HL-60/S4 treated with phorbol 12-myristate 13-acetate at 8.2 ng/mL for 4 days and 3 days (cell line): ENCODE measurements around the gene ZNF385B.
"Not testable (repeated sequence)": the region's sequence is repeated elsewhere in the genome, so short reads cannot be mapped to it uniquely, and the experiment has no call there.

Experiments
- in situ Hi-C: fragments of 300-500 bp; cut with MboI; formaldehyde crosslinking; loops from 2 replicates; pipeline ENCODE4 v1.15.0; 2022; ENCODE audit warnings: low sequenced_read_pairs

The ZNF385B gene

DNA sequence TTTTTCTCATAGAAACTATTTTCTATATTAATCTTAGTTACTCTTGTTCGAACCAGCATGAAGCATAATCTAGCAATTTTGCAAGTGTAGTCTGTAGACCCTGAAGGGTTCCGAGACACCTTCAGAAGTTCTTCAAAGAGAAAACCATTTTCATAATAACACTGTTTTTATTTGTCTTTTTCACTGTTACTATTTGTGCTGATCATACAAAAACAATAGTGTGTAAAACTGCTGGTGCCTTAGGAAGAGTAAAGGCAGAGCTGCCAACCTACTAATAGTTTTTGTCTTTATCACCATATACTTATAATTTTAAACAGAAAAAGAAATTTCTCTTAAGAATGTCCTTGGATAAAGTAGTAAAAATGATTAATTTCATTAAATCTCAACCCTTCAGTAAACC lies 218.9 kb downstream of the ZNF385B start:
- in situ Hi-C loops = no loop called here

DNA sequence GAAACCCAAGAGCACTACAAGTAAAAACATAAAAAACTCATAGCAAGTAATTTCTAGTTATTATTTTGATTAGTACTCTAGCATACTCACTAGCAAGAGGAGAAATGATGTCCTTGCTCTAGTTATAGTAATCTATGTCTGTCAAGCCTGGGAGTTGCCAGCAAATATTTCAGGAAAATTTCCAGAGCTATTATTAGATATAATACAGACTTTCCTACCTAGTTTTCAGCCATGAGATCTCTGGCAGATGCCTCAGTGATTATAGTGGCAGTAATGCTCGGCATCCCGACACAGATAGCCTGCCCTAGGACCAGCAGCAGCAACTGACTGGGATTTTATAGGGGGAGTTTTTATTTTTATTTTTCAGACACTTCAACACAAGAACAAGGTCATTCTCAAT lies 224.4 kb downstream of the ZNF385B start:
- in situ Hi-C loops = no loop called here

DNA sequence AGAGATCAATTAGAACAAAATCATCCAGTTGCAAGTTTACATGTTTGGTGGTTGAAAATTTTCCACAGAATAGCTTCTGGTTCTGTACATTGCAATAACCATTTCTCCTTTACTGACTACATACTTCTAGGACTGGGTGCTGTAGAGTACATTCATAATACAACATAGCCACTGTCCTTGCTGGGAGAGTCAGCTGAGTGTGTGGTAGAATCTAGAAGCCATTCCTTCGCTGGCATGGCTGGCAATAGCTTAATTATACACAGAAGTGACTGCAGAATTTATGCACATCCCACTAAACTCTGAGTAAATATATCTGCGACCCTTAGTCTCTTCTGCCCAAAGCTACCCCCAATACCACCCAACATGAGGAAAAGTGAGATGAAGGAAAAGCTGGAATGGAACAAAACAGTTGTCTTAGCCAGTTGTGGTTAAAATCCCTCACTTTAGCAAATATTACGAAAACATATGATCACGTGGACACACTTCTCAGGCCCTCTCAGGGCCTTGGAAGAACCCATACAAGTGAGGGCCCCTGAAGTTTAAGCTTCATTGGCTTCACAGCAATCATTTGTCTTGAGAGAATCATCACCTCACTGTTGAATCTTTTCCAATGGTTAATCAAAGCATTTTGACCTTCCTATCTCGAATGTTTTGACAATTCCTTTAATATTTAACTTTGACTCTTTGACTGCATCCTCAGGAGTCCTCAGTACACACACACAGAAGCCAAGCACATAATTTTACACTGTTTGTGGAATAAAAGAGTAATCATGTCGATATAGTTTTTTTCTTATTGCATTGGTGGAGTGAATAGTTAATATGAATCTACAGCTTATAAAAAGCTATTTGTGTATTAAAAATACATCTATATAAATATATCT lies 225.1 kb downstream of the ZNF385B start:
- in situ Hi-C loops = no loop called here

DNA sequence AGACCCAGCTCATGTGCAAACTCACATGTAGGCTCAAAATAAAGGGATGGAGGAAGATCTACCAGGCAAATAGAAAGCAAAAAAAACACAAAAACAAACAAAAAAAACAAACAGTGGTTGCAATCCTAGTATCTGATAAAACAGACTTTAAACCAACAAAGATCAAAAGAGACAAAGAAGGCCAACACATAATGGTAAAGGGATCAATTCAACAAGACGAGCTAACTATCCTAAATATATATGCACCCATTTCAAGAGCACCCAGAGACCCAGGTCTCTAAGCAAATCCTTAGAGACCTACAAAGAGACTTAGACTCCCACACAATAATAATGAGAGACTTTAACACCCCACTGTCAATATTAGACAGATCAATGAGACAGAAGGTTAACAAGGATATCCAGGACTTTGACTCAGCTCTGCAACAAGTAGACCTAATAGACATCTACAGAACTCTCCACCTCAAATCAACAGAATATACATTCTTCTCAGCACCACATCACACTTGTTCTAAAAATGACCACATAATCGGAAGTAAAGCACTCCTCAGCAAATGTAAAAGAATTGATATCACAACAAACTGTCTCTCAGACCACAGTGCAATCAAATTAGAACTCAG lies 229.5 kb downstream of the ZNF385B start:
- in situ Hi-C loops = not testable (repeated sequence)

DNA sequence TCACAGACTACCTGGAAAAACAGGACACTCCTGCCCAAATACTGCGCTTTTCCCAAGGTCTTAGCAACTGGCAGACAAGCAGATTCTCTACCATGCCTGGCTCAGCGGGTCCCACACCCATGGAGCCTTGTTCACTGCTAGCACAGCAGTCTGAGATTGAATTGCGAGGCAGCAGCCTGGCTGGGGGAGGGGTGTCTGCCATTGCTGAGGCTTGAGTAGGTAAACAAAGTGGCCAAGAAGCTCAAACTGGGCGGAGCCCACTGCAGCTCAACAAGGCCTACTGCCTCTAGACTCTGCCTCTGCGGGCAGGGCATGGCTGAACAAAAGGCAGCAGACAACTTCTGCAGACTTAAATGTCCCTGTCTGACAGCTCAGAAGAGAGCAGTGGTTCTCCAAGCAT lies 231.6 kb downstream of the ZNF385B start:
- in situ Hi-C loops = not testable (repeated sequence)

DNA sequence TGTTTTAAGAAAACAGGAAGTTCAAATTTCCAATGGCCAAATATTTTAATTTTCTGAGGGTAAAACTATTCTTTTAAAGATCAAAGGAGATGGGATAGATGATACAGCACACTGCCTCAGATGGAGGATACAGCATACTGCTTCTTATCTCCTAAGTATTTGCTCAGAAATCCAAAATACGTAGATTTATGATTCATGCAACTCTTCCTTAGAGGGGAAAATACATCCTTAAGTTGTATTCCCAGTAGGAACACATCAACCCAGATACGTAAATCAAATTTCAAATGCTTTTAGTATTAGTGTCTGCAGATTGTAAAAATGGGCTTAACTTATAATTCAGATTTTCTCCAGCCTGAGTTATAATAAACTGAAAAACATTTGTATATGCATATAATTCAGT lies 235.2 kb downstream of the ZNF385B start:
- in situ Hi-C loops = no loop called here

DNA sequence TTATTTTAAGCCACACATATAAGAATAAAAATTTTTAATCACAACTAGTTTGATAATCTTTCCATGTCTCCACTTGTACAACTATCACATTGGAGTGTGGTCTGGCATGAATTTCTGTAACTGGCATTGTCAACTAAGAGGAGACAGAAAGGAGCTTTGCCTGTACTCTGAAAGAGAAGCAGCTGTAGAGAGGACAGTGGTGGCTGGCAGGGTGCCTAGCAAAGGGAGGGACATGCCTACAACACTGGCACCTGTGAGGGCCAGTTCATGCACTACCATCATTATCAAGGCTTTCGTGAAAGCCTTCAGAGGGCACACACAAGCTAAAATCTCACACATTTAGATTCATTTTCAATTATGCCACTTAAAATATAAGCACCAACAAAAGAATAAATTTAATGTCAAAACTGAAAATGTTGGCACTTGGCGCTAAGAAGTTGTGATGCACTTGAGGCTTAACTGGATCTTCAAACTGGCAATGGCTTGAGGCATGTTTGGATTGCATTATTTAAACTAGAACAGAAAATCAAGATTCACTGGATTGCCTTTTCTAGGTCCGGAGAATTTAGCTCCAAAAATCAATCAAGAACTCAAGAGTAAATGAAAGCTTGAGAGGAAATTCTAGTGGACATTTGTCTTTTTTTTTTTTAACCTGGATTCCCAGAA lies 238.6 kb downstream of the ZNF385B start:
- in situ Hi-C loops = no loop called here

DNA sequence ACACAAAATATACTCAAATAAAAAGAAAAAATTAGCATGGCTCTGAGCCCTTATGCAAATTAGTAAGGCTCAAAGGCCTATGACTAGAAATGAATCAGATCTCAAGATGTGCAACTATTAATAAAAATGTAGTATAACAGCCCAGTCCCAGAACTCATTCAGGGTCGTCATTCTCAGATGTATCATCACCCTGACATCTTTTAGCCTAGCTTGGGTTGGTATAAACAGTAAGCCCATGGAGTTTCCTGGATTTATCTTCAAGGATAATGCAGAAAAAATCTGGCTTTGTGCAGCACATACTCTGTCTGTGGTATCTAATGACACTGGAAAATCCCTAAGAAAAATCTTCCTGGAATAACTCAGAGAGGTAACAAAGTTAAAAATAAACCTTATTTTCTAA lies 239.3 kb downstream of the ZNF385B start:
- in situ Hi-C loops = no loop called here

DNA sequence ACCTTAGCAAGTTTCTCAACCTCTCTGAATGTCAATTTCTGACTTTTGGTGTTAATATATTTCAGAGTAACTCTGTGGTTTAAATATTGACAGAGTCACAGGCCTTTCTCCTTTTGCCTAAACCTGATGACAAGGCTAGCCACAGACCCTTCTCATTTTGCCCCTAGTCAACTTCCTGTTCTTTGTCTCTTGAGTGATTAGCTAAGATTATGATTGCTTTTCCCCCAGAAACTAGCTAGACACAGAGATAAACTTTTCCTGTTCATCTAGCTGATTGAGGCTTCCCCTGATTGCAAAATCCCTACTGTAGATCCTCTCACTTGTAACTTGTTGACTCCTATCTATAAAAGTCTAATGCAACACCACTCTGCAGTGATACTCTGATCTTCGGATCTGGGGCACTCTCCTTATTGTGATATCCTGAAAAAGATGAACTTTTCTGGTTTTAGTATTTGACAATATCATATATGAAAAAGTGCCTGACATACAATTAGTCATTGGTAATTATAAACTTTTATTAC lies 241.4 kb downstream of the ZNF385B start:
- in situ Hi-C loops = no loop called here

DNA sequence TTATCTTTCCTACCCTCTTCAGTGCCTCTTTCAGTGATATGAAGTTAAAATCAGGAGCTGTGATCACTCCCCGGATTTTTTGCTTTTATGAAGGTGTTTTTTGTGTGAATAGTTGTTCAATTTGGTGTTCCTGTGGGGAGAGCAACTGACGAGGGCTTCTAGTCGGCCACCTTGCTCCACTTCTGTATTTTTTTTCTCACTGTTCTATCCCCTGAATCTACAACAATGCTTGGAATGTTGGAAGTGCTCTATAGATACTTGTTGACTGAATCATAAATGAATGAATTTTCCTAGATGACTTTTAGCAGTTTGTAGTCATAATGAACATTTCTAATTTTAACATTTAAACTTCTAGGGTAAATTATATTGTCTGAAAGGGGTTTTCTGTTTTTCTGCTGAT lies 247.3 kb downstream of the ZNF385B start:
- in situ Hi-C loops = no loop called here

DNA sequence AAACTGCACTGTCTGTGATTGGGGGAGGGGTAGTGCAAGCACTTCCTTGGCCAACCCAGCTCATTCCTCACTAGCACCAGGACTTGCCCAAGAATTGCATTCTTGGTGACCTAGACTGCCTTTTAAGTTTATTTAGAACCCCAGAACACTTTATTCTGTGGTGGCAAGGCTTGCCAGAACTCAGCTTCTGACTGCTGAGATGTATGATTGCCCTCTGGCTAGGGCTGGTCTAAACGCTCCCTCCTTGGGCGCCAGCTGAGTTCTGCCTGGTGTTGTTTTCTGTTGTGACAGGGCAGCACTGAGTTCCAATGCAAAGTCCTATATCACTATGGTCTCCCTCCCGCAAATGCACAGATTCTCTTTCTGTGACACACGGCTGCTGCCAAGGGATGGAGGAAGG lies 247.7 kb downstream of the ZNF385B start:
- in situ Hi-C loops = no loop called here

DNA sequence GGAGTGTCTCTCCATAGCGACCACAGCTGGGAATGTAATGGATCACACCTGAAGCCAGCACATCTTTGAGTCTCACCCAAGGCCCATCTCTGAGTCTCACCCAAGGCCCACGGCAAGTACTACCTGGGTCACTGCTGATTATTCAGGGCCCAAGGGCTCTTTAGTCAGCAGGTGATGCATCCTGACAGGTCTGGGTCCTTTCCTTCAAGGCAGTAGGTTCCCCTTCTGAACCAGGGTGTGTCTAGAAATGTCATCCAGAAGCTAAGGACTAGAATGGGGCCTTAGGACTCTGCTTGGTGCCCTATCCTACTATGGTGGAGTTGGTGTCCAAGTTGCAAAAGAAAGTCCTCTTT lies 248.1 kb downstream of the ZNF385B start:
- in situ Hi-C loops = no loop called here

DNA sequence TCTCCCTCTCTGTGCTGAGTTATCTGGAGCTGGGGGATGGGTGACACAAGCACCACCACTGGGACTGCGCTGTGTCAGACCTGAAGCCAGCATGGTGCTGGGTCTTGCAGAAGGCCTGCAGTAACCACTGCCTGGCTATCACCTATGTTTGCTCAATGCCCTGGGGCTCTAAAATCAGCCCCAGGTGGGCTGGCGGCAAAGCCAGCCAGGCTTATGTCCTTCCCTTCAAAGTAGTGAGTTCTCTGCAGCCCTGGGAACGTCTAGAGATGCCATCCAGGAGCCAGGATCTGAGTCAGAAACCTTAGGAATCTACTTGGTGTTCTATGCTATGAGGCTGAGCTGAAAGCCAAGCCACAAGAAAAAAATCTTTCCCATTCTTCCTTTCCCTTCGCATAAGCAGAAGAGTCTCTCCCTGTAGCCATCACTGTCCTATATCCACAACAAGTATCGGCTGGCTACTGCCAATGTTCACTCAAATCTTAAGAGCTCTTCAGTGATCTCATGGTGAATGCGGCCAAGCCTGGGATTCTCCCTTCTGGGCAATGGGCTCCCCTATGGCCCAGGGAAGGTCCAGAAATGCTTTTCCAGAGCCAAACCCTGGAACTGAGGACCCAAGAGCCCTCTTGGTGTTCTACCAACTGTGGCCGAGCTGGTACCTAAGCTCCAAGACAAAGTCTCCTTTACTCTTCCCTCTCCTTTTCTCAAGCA lies 248.7 kb downstream of the ZNF385B start:
- in situ Hi-C loops = no loop called here

DNA sequence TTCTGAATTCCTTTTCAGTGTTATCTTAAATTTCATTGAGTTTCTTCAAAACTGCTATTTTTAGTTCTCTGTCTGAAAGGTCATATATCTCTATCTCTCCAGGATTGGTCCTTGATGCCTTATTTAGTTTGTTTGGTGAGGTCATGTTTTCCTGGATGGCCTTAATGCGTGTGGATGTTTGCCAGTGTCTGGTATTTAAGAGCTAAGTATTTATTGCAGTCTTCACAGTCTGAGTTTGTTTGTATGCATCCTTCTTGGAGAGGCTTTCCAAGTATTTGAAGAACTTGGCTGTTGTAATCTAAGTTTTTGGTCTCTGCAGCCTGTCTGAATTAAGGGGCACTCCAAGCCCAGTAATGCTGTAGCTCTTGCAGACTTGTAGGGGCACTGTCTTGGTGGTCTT lies 249.3 kb downstream of the ZNF385B start:
- in situ Hi-C loops = no loop called here

DNA sequence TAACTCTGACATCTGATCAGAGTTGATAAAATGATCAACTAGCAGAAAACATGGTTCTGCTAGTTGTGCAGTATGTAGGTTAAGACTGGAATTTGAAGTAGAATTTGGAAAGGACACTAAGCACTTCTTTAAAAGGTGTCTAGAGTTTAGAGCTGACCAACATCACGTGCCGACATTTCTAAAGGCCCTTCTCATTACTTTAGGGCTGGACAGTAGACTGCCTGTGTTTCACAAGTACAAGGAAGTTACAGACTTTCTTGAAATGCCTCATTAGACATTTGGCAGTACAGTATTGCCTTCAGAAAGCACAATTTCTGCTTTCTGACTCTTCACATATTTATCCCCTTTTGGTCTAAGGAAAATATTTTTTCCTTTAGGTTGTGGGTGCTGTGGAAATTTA lies 255.3 kb downstream of the ZNF385B start:
- in situ Hi-C loops = no loop called here

DNA sequence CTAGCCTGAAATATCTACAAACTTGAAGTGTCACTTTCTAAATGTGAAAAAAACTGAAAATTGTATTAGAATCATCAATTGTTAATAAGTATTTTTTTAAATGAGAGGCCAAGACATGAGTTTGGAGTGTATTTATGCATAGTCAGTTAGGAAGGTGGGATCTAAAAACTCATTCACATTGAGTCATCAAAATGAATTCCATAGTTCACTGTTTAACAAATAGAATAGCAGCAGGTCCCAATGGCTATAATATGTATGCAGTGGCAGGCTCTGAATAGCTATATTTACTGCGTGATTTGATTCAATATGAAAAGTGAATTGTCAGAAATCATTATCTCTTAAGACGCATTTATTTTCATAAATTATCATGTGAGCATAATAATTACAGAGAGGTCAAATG lies 256.1 kb downstream of the ZNF385B start:
- in situ Hi-C loops = no loop called here

DNA sequence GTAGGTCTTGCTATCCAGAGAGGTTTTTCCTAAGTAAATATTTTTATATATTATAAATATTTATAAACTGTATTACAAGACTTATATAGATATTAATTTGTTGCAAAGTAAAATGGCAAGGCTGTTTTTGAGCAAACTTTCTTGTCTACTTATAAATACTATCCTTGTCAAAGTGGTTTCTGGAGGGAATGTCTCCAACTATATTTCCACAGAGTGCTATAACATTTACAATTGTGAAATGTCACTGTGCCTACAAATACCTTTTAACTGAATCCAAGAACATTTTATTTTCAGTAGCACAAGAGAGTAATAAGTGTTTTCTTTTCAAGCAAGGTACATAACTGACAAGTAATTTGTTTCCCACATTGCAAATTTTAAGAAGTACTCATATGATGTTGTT lies 256.8 kb downstream of the ZNF385B start:
- in situ Hi-C loops = no loop called here

DNA sequence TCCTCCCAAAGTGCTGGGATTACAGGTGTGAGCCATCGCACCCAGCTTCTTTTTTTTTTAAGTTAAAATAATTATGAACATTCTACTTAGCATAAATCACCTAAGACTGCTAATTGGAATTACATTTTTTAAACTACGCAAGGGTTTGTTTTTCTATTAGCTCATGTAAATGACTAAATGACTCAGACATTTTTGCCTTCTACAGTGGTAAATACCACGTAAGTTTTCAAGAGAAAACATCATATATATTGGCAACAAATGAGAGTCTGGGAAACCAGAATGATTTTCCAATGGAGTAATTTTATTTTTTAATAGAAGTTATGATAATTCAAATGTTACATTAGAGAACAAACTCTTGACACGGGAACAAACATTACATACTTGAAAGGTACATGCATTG lies 259.0 kb downstream of the ZNF385B start:
- in situ Hi-C loops = no loop called here

DNA sequence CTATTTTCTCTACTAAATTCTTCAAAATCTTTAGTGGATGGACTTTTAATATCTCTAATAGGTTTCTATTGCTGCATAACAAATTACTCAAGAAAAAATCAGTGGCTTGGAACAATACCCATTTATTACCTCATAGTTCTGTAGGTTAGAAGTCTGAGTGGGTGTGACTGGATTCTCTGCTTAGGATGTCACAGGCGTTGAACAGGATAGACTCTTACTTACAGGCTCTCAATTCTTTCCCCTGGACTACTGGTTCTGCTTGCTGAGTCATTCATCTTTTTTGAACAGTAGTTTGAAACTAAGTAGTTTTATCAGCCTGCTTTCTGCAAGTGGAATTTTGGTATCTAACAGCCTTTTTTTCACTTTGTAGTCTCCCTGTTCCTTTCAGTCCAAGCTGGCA lies 265.4 kb downstream of the ZNF385B start:
- in situ Hi-C loops = no loop called here

DNA sequence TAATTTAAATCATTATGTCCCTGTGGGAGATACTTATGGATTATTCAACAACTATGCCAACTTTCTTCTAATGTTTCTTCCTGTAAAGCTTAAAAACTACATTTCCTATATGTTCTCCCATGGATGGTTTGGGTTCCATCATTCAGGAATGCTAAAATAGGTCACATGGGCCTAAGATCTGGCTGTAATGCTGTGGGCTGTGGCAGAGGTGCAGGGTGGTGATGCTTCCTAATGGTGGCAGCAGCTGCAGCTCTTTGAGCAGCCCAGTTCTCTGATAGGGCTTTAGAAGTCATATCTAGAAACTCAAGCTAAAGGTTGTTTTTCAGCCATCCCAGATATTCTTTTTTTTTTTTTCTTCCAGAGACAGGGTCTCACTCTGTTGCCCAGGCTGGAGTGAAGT lies 266.1 kb downstream of the ZNF385B start:
- in situ Hi-C loops = no loop called here
